ENCODE data around the gene BBS9. TPM values are rescaled to one million over a fixed set of nuclear protein-coding genes. Genes with fewer than 3 reads are reported as not detected.

Gene BBS9
- total RNA-seq, 1 donor from 2014 or later: 28.4 TPM

DNA sequence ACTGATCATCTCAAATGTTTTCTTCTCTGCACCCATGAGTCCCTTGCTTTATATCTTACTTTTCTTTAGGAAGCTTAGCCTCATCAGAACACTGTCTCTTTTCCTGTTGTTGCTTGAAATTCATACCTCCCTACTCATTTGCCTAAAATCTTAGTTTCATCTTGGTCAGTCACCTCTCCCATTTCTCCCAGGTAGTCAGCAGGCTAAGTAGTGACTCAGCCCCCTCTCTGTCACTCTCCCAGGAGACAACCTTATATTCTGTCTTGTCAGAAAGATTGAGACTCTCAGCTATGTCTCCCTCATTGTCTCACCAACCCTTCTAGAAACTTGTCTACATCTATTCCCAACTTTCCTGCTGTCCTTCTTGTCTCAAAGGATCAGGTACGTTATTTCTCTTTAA lies 280.9 kb downstream of the BBS9 start:
- DNase-seq (no peak), ATAC-seq (no peak)
- Histone ChIP-seq H3K4me1 (no peaks in the 10 kb centered on the region), H3K9me3 (peaks cover 17% of the 10 kb centered on the region), H3K4me3 (no peak overlapping the region), H3K27me3 (ENCODE audit: low read depth) (no peaks in the 10 kb centered on the region), H3K36me3 (no peaks in the 10 kb centered on the region), H3K27ac (no peak overlapping the region)
- TF ChIP-seq, protein P1, sequence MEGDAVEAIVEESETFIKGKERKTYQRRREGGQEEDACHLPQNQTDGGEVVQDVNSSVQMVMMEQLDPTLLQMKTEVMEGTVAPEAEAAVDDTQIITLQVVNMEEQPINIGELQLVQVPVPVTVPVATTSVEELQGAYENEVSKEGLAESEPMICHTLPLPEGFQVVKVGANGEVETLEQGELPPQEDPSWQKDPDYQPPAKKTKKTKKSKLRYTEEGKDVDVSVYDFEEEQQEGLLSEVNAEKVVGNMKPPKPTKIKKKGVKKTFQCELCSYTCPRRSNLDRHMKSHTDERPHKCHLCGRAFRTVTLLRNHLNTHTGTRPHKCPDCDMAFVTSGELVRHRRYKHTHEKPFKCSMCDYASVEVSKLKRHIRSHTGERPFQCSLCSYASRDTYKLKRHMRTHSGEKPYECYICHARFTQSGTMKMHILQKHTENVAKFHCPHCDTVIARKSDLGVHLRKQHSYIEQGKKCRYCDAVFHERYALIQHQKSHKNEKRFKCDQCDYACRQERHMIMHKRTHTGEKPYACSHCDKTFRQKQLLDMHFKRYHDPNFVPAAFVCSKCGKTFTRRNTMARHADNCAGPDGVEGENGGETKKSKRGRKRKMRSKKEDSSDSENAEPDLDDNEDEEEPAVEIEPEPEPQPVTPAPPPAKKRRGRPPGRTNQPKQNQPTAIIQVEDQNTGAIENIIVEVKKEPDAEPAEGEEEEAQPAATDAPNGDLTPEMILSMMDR (IDR thresholded peaks at IDR 0.05): no peak
- intact Hi-C loops (cut with DNase I): no loop called here

GRCh38 chr7:33411020-33411419 lies 281.7 kb downstream of the BBS9 start:
- TF ChIP-seq, protein P1 (IDR thresholded peaks at IDR 0.05): no peak
- no peak overlapping the region for H3K4me3 ChIP-seq

GRCh38 chr7:33412331-33412730 lies 283.0 kb downstream of the BBS9 start:
- Histone ChIP-seq H3K9me3 (peaks cover 10% of the 10 kb centered on the region), H3K27ac (no peak overlapping the region), H3K27me3 (ENCODE audit: low read depth) (no peaks in the 10 kb centered on the region), H3K4me1 (no peaks in the 10 kb centered on the region), H3K4me3 (no peak overlapping the region), H3K36me3 (no peaks in the 10 kb centered on the region)
- intact Hi-C loops (cut with DNase I): no loop called here
- DNase-seq: no peak
- TF ChIP-seq, protein P1 (IDR thresholded peaks at IDR 0.05): no peak
- no peak for ATAC-seq

More at GRCh38 chr7:33411020-33411419, 281.7 kb downstream of the BBS9 start:
- no peaks in the 10 kb centered on the region for H3K4me1 ChIP-seq
- no peak for ATAC-seq
- H3K27ac ChIP-seq: no peak overlapping the region
- H3K36me3 ChIP-seq: no peaks in the 10 kb centered on the region
- no peak for DNase-seq
- intact Hi-C loops (cut with DNase I): no loop called here
- peaks cover 16% of the 10 kb centered on the region for H3K9me3 ChIP-seq
- no peaks in the 10 kb centered on the region for H3K27me3 ChIP-seq (ENCODE audit: low read depth)

- ATAC-seq (no peak), DNase-seq (no peak)
- Histone ChIP-seq H3K4me3 (no peak overlapping the region), H3K27ac (no peak overlapping the region), H3K9me3 (no peaks in the 10 kb centered on the region), H3K36me3 (no peaks in the 10 kb centered on the region), H3K27me3 (ENCODE audit: low read depth) (no peaks in the 10 kb centered on the region), H3K4me1 (no peaks in the 10 kb centered on the region)
- intact Hi-C loops (cut with DNase I): no loop called here
- TF ChIP-seq, protein P1 (IDR thresholded peaks at IDR 0.05): no peak
These were observed 288.9 kb downstream of the BBS9 start for GRCh38 chr7:33418251-33418701.

DNA sequence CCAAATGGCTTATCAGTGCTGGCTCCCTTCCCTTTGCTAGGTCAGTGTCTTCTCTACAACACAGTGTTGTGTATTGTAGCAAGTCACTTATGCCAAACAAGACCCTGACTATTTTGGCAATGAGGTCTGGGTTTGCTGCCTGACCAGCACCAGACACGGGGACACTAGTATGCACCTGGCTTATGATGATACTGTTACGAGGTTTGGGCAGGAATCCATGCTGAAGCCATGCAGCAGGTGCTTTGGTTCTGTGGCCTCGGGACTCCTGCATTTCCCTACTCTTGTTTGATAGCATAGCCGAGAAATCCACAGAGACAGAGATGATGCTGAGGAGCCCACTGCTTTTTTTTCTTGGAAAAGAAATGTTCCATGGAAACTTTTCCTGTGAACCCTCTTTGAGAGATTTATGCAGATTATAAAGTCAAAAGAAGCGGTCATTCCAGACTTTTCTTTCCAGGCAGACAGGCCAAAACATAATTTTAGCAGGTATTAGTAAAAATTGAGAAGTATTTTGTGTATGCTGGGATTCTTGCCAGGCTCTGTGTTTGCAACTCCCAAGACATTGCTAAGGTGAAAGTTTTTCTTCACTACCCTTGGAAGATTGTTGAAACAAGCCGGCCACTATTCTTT lies 291.1 kb downstream of the BBS9 start:
- Histone ChIP-seq H3K4me3 (no peak overlapping the region), H3K9me3 (no peaks in the 10 kb centered on the region), H3K27ac (no peak overlapping the region), H3K27me3 (ENCODE audit: low read depth) (no peaks in the 10 kb centered on the region), H3K4me1 (no peaks in the 10 kb centered on the region), H3K36me3 (no peaks in the 10 kb centered on the region)
- DNase-seq: no peak
- TF ChIP-seq, protein P1 (IDR thresholded peaks at IDR 0.05): no peak
- no peak for ATAC-seq
- intact Hi-C loops (cut with DNase I): no loop called here
